Measurements from ENCODE around the gene PCDHAC1. TPM values are rescaled to one million over a fixed set of nuclear protein-coding genes. Genes with fewer than 3 reads are reported as not detected.
"Not testable (repeated sequence)": the region's sequence is repeated elsewhere in the genome, so short reads cannot be mapped to it uniquely, and the experiment has no call there.

The PCDHAC1 gene, protein sequence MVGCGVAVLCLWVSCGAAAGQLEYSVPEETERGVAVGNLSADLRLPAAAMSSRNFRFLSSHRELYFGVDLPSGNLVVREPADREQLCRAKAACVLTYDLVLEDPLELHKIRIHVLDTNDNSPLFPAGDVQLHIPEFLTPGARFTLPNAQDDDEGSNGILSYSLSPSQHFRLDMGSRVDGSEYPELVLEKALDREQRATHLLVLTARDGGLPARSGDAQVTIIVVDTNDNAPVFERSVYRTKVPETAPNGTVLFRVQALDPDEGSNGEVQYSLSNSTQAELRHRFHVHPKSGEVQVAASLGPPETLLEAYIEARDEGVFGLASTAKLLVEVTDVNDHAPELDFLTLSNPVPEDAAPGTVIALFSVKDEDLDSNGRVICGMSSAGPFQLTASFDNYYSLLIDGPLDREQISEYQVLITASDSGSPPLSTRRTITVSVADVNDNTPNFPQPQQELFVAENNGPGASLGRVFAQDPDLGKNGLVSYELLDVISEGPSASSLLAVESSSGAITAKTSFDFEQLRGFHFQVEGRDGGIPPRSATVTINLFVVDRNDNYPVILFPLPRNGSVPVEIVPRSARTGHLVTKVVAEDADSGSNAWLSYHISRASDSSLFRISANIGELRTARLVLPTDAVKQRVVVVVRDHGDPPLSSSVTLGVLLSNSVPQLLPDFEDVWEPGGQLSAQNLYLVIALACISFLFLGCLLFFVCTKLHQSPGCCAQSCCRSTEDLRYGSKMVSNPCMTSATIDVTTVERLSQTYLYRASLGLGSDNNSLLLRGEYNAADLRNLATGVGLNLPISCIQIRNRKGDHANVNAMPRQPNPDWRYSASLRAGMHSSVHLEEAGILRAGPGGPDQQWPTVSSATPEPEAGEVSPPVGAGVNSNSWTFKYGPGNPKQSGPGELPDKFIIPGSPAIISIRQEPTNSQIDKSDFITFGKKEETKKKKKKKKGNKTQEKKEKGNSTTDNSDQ
- total RNA-seq: 1 to 10 TPM; 1.7 to 5.4 (median 4.4) TPM

DNA sequence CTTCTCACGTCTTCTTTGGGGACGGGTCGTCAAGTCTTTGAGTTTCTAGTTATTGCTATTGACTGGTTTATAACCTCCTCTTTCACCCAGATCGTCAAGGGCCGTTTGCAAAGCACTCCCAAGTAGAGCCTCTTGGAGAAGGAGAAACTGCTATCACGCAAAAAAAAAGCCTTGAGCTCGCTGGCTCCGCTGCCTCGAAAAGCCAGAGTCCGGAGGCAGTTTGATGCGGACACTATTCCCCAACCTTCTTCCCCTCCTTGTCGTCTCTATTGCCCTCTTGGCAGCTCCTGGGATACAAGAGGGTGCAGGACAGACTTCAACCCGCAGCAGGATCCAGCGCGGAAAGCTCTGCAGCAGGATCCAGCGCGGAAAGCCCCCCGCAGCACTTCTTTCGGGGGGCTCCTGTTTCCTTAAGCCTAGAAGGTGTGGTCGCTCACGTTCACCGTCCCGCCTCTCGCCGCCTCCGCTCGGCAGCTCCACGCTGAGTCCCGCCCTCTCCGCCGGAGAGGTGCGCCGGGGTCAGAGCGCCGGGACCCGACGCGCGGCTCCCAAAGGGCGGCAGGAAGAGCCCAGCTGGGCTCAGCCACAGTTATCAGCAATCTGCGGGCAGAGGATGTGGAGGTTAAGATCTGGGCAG, at the start of gene PCDHAC1:
Gene PCDHAC1 (plus strand): TSS at position 494 of the 637 bp plus-strand sequence. CDS start 594 bp downstream, outside the sequence.
- DNase-seq (ENCODE audit: extremely low spot score): no peak
- intact Hi-C loops (cut with DNase I): loop anchor here (1.0 to 5.0 kb wide), 3 partner anchors 36 to 114 kb away; partner anchors contain the start of gene PCDHA13
- WGBS: 8% methylated on average over 15 of the region's 41 CpGs
- TF ChIP-seq EP300 (IDR thresholded peaks at IDR 0.05): no peak
- TF ChIP-seq POLR2AphosphoS5 (IDR thresholded peaks at IDR 0.05): no peak
- TF ChIP-seq POLR2A (IDR thresholded peaks at IDR 0.05; ENCODE audit: low read depth): no peak
- TF ChIP-seq CTCF (IDR thresholded peaks at IDR 0.05): no peak
- Histone ChIP-seq H3K36me3 (no peaks in the 10 kb centered on the region), H3K4me3 (peak within 1 kb of the TSS; percentile 62 to 64 (median 63)), H3K27me3 (peaks cover 0 to 29% (median 3%) of the 10 kb centered on the region in 4 donors), H3K27ac (replicated peaks in 1 of 4) (peak within 1 kb of the TSS; percentile 72 to 77 (median 74)), H3K4me1 (peaks cover 9 to 30% (median 23%) of the 10 kb centered on the region in 4 donors), H3K9me3 (no peaks in the 10 kb centered on the region)

- Histone ChIP-seq H3K9me3 (peaks cover 0 to 34% (median 14%) of the 10 kb centered on the region in 4 donors), H3K27me3 (peaks cover 0 to 66% (median 5%) of the 10 kb centered on the region in 4 donors)
- intact Hi-C loops (cut with DNase I); H3K36me3 ChIP-seq; H3K4me1 ChIP-seq; DNase-seq (ENCODE audit: extremely low spot score); H3K4me3 ChIP-seq; H3K27ac ChIP-seq (replicated peaks in 1 of 4): not testable (repeated sequence)
- WGBS: 48% methylated on average over 44 of the region's 80 CpGs
These were observed 49.4 kb upstream of the PCDHAC1 start for GRCh38 chr5:140876541-140877261.

DNA sequence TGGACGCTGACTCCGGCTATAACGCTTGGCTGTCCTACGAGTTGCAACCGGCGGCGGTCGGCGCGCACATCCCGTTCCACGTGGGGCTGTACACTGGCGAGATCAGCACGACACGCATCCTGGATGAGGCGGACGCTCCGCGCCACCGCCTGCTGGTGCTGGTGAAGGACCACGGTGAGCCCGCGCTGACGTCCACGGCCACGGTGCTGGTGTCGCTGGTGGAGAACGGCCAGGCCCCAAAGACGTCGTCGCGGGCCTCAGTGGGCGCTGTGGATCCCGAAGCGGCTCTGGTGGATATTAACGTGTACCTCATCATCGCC, 48.9 kb upstream of the PCDHAC1 start:
- no CpG with 5 or more reads among the region's 37 CpGs for WGBS
- Histone ChIP-seq H3K27ac (replicated peaks in 1 of 4) (no peak overlapping the region), H3K9me3 (peaks cover 0 to 33% (median 14%) of the 10 kb centered on the region in 4 donors), H3K36me3 (no peaks in the 10 kb centered on the region), H3K4me1 (no peaks in the 10 kb centered on the region), H3K4me3 (no peak overlapping the region), H3K27me3 (peaks cover 0 to 68% (median 5%) of the 10 kb centered on the region in 4 donors)
- DNase-seq (ENCODE audit: extremely low spot score): no peak
- TF ChIP-seq POLR2AphosphoS5 (IDR thresholded peaks at IDR 0.05): no peak
- TF ChIP-seq CTCF (IDR thresholded peaks at IDR 0.05): no peak
- no peak for TF ChIP-seq POLR2A (IDR thresholded peaks at IDR 0.05; ENCODE audit: low read depth)
- TF ChIP-seq EP300 (IDR thresholded peaks at IDR 0.05): no peak
- intact Hi-C loops (cut with DNase I): no loop called here

GRCh38 chr5:140881889-140882590, 44.1 kb upstream of the PCDHAC1 start, which contains the start of gene PCDHA13:
Gene PCDHA13, plus strand, starts transcription at chr5:140882124. Its CDS starts 145 bp downstream, at chr5:140882269.
- Histone ChIP-seq H3K4me1 (peaks cover 0 to 14% (median 8%) of the 10 kb centered on the region in 4 donors), H3K27me3 (peaks cover 0 to 51% (median 0%) of the 10 kb centered on the region in 4 donors), H3K27ac (replicated peaks in 1 of 4) (peak within 1 kb of the TSS in 3 of 4 donors; percentile 7 to 24 (median 9)), H3K36me3 (no peaks in the 10 kb centered on the region), H3K9me3 (peaks cover 0 to 35% (median 11%) of the 10 kb centered on the region in 4 donors), H3K4me3 (peak within 1 kb of the TSS; percentile 41 to 56 (median 49))
- no peak for DNase-seq (ENCODE audit: extremely low spot score)
- intact Hi-C loops (cut with DNase I): loop anchor here (1.0 to 5.0 kb wide), 2 partner anchors 45 to 159 kb away; partner anchors contain the start of gene PCDHAC1
- TF ChIP-seq EP300 (IDR thresholded peaks at IDR 0.05) (no peak), POLR2AphosphoS5 (IDR thresholded peaks at IDR 0.05) (no peak), POLR2A (IDR thresholded peaks at IDR 0.05; ENCODE audit: low read depth) (no peak), CTCF (IDR thresholded peaks at IDR 0.05) (peak; percentile 40 to 65 (median 57))
- WGBS: 15% methylated on average over 22 of the region's 35 CpGs
